K562 (cell line): ENCODE data around the gene MAD1L1. TPM values are rescaled to one million over a fixed set of nuclear protein-coding genes. Genes with fewer than 3 reads are reported as not detected.
A peak's percentile ranks its signal among the peaks of the same experiment; 100 is the strongest.

Experiments used
- ATAC-seq: fragments of 200-7000 bp; cut with Tn5 transposase; 3 replicates; pipeline ENCODE4 v1.9.1; 2020; ENCODE audit warnings: moderate library complexity
- BruUV-seq: library from RNA; stranded (reverse); fragments of 400-500 nt; replicated peaks from 2 replicates; lab custom pipeline; 2021; lab: Mats Ljungman, UMichigan
- CTCF ChIA-PET: fragments of 300-600 bp; formaldehyde crosslinking; extraction: SDS; loops from one replicate; lab custom pipeline; 2021; ENCODE audit warnings: low intra/inter-chr PET ratio; lab: Yijun Ruan, JAX
- POLR2A ChIA-PET: fragments of 300-600, 350-650 bp; sonication (Branson Sonifier 250); formaldehyde crosslinking; extraction: SDS; loops from one replicate; lab custom pipeline; 2021; ENCODE audit warnings: antibody characterized with exemption, inconsistent platforms; lab: Yijun Ruan, JAX
- DNase-seq, 4 experiments: peaks; one replicate each; pipeline versions ENCODE4 v3.0.0 to v3.0.0-alpha.2; 2011 to 2018; ENCODE audit warnings: low spot score in 3 of 4, mixed read lengths in 3 of 4; ENCODE audit errors: extremely low read depth in 1 of 4
- FAIRE-seq: peaks from 2 replicates; lab custom pipeline; 2011; peaks lifted over from hg19 to GRCh38; lab: Jason Lieb, UNC
- H2AFZ ChIP-seq: 2 replicates; pipeline ENCODE4 v1.6.0; 2011; ENCODE audit warnings: low read depth, low read length, control low read depth, inconsistent platforms
- H3K27ac ChIP-seq: fragments of 200-600 bp; 3 replicates; pipeline ENCODE4 v1.8.0; 2011; ENCODE audit warnings: low read depth, mild to moderate bottlenecking, control low read depth, inconsistent platforms, low read length, moderate library complexity, mixed read lengths; ENCODE audit errors: extremely low read depth
- H3K27me3 ChIP-seq, 2 experiments: fragments of 300-600 bp in 1 of 2; 2 replicates in 1 of 2; 3 replicates in 1 of 2; pipeline versions ENCODE4 v1.6.0 to v1.8.0; 2011; ENCODE audit warnings: inconsistent platforms in 2 of 2, low read length in 2 of 2, mild to moderate bottlenecking in 1 of 2, mixed read lengths in 1 of 2, moderate library complexity in 1 of 2; ENCODE audit not compliant: control insufficient read depth in 2 of 2, insufficient read depth in 2 of 2
- H3K36me3 ChIP-seq: fragments of 300-600 bp; 3 replicates; pipeline ENCODE4 v1.8.0; 2011; ENCODE audit warnings: mild to moderate bottlenecking, low read length, inconsistent platforms; ENCODE audit not compliant: control insufficient read depth, insufficient read depth
- H3K4me1 ChIP-seq, 2 experiments: fragments of 200-600 bp in 1 of 2; replicated peaks in 1 of 2; 2 replicates in 1 of 2; 3 replicates in 1 of 2; pipeline versions ENCODE4 v1.5.1 to v1.8.0; 2011; ENCODE audit warnings: inconsistent platforms in 2 of 2, low read length in 2 of 2, mild to moderate bottlenecking in 1 of 2, mixed read lengths in 1 of 2, moderate library complexity in 1 of 2; ENCODE audit not compliant: control insufficient read depth in 2 of 2, insufficient read depth in 2 of 2
- H3K4me2 ChIP-seq: 2 replicates; pipeline ENCODE4 v1.6.1; 2011; ENCODE audit warnings: low read length, control low read depth, inconsistent platforms, mixed read lengths; ENCODE audit not compliant: insufficient read depth
- H3K4me3 ChIP-seq: fragments of 200-600 bp; sonication (generic), shearing (Covaris generic); 2 replicates; pipeline ENCODE4 v1.5.1; 2016; ENCODE audit warnings: control low read depth, inconsistent platforms
- H3K79me2 ChIP-seq: fragments of 200-600 bp; 3 replicates; pipeline ENCODE4 v1.8.0; 2011; ENCODE audit warnings: low read length, inconsistent platforms; ENCODE audit not compliant: control insufficient read depth, insufficient read depth
- H3K9ac ChIP-seq, 2 experiments: 2 replicates each; pipeline versions ENCODE4 v1.6.0 to v1.6.1; 2011; ENCODE audit warnings: low read depth in 2 of 2, low read length in 2 of 2, control low read depth in 1 of 2, inconsistent platforms in 1 of 2, mild to moderate bottlenecking in 1 of 2, mixed read lengths in 1 of 2; ENCODE audit not compliant: insufficient read depth in 1 of 2
- H3K9me1 ChIP-seq: one replicate; pipeline ENCODE4 v1.6.0; 2011; ENCODE audit warnings: inconsistent platforms, mild to moderate bottlenecking, low read length, moderate library complexity; ENCODE audit not compliant: control insufficient read depth, insufficient read depth
- H3K9me3 ChIP-seq: replicated peaks from 2 replicates; pipeline ENCODE4 v1.5.1; 2011; ENCODE audit warnings: low read depth, low read length, inconsistent platforms; ENCODE audit not compliant: control insufficient read depth, insufficient read depth
- H4K20me1 ChIP-seq: replicated peaks from 2 replicates; pipeline ENCODE4 v1.6.1; 2011; ENCODE audit warnings: low read length, inconsistent platforms, mixed read lengths; ENCODE audit not compliant: control insufficient read depth, insufficient read depth
- ARHGAP35 ChIP-seq: fragments of 450-650 bp; IDR thresholded peaks from 2 replicates; pipeline ENCODE4 v1.6.1; 2018; ENCODE audit not compliant: partially characterized antibody
- CHD4 ChIP-seq: fragments of 200-600 bp; sonication (generic); IDR thresholded peaks from 3 replicates; pipeline ENCODE4 v1.6.1; 2012; ENCODE audit warnings: low read depth, mild to moderate bottlenecking, mixed read lengths, low read length, inconsistent platforms; ENCODE audit not compliant: insufficient read depth, insufficient replicate concordance, poor library complexity, severe bottlenecking
- CTBP1 ChIP-seq: fragments of 450-650 bp; IDR thresholded peaks from 2 replicates; pipeline ENCODE4 v1.6.1; 2016; ENCODE audit warnings: borderline replicate concordance
- PCBP1 ChIP-seq: fragments of 200-400 bp; formaldehyde crosslinking; IDR thresholded peaks from 2 replicates; pipeline ENCODE4 v1.6.1; 2018; ENCODE audit warnings: mild to moderate bottlenecking, low read depth, low read length; ENCODE audit not compliant: poor library complexity, severe bottlenecking
- SAFB ChIP-seq: fragments of 200-400 bp; formaldehyde crosslinking; IDR thresholded peaks from 2 replicates; pipeline ENCODE4 v1.6.1; 2017; ENCODE audit warnings: low read depth, low read length, borderline replicate concordance
- ZBTB2 ChIP-seq: fragments of 450-650 bp; IDR thresholded peaks from 2 replicates; pipeline ENCODE4 v1.6.1; 2016; ENCODE audit warnings: antibody characterized with exemption
- ZBTB7A ChIP-seq: IDR thresholded peaks from 2 replicates; pipeline ENCODE4 v1.6.1; 2011; ENCODE audit warnings: low read depth, mild to moderate bottlenecking, low read length, moderate library complexity, borderline replicate concordance; ENCODE audit not compliant: control insufficient read depth
- WGBS: fragments of 100-300 bp; shearing (Covaris generic); methylation state at CpG from one replicate; pipeline ENCODE4 v1.1.6; 2016; ENCODE audit warnings: low coverage, mixed read lengths; ENCODE audit not compliant: insufficient coverage; ENCODE audit errors: missing lambda C conversion rate; 5-methylcytosine and 5-hydroxymethylcytosine counted together
- in situ Hi-C: fragments of 300-500 bp; cut with MboI; formaldehyde crosslinking; loops from 4 replicates; pipeline ENCODE4 v1.15.0; 2018; ENCODE audit warnings: inconsistent platforms, mixed read lengths
- intact Hi-C: fragments of 100-400 bp; cut with micrococcal nuclease; formaldehyde crosslinking; loops from 2 replicates; pipeline ENCODE4 v1.14.2; 2022
- polyA plus RNA-seq, 8 experiments: library from polyadenylated mRNA; depleted of rRNA in 4 of 8; stranded (reverse) in 5 of 8; unstranded in 3 of 8; fragments of >200 nt; fragmentation: Nextera tagmentation in 2 of 8; fragmentation: Illumina TruSeq in 1 of 8; extraction: Ambion mirVana in 2 of 8; extraction: Trizol in 1 of 8; gene quantifications; 2 replicates each; pipeline versions ENCODE4 v1.2.1 to v1.2.3, GENCODE V29; 2011 to 2014; ENCODE audit warnings: inconsistent platforms in 1 of 8, missing spikeins in 1 of 8
- total RNA-seq, 7 experiments: library from RNA; depleted of rRNA in 6 of 7; stranded (reverse); fragments of >200 nt in 6 of 7; fragmentation: Illumina TruSeq in 2 of 7; extraction: Trizol in 2 of 7; gene quantifications; 2 replicates each; pipeline versions ENCODE4 v1.2.1 to v1.2.3, GENCODE V29; 2011 to 2021; ENCODE audit warnings: low replicate concordance in 1 of 7
- TF ChIP-seq, protein P1 (sequence below): sonication (generic); formaldehyde crosslinking; IDR thresholded peaks from 2 replicates; pipeline ENCODE4 v1.8.1; 2023; ENCODE audit warnings: mild to moderate bottlenecking, missing genetic modification reagents

Gene MAD1L1
- total and polyA plus RNA-seq, 9 of the 15 experiments (the other 6 are each of a cell fraction or from before 2014, with no cell fraction given), result 1.7 to 89.7 (median 18.0) TPM

- Histone ChIP-seq H3K4me1 (peaks cover 7 to 31% of the 10 kb centered on the region in 2 experiments; a peak in 4 of 5 replicates), H3K4me3 (no peak overlapping the region), H3K9me3 (no peaks in the 10 kb centered on the region), H4K20me1 (peaks cover 28% of the 10 kb centered on the region), H3K27me3 (no peaks in the 10 kb centered on the region), H2AFZ (no peak overlapping the region), H3K36me3 (peaks cover 14% of the 10 kb centered on the region; the same call in 1 of the 3 replicates), H3K27ac (no peak overlapping the region), H3K4me2 (no peak overlapping the region), H3K9me1 (peaks cover 4% of the 10 kb centered on the region), H3K79me2 (no peaks in the 10 kb centered on the region), H3K9ac (no peak overlapping the region)
- no peak for ATAC-seq
- no TSS peak for BruUV-seq
- POLR2A ChIA-PET, result interaction anchor here (0.6 kb wide), 2 partner anchors 25 to 480 kb away, joined by 3 to 4 read pairs; no protein-coding TSS in a partner anchor
- DNase-seq, result no peak
- intact Hi-C loops, result no loop called here
- FAIRE-seq, result no peak
- CTCF ChIA-PET, result no interaction called here
- in situ Hi-C loops, result no loop called here
- no peak for TF ChIP-seq CHD4
- WGBS, result 94% methylated on average over 24 of the region's 25 CpGs
These were observed 66.0 kb downstream of the MAD1L1 start for GRCh38 chr7:2166625-2167280.

DNA sequence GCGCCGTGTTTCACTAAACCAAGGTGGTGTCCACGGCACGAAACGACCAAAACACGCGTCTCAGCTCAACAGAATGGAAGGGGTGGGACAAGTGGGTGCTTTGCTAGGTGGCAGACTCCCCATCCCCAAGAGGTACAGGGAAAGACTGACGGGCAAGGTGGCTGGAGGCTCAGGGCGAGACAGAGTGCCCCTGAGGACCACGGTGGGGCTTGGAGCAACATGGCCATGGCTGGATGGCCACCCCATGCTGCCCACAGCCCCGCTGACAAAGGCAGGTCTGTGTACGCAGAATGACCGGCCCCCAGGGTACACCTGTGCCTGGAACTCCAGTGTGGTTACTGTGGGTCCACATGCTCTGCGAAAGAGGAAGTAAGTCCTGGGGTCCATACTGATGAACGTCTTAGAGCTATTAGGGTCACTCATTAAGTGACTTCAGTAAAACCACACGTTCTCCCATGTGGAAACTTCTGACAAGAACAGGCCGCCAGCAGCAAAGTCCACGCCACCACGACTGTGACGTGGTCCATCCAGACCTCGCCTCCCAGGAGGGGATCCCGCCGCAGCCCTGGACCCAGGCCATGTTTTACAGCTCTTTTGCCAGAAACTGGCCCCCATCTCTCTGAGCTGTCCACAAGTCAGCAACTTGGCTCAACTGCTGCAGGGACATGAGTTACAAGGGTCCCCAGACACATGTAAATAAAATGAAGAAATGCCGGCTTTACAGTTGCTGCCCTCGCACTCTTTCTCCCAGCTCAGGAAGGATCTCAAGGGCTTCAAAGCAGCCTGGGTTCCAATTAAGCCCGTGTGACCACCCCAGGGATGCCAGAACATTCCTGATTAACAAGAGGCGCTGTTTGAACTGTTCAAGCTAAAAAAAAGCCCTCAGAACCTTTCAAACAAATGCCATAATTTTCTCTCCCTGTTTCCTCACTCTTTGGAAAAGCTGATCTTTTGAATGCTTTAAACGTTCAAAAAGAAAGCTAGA lies 66.8 kb downstream of the MAD1L1 start:
- no peak overlapping the region; a peak in 1 of 4 replicates for H3K9ac ChIP-seq
- POLR2A ChIA-PET, result interaction anchor here (0.6 kb wide), 2 partner anchors 24 to 480 kb away, joined by 3 to 4 read pairs; no protein-coding TSS in a partner anchor
- in situ Hi-C loops, result no loop called here
- TF ChIP-seq, protein P1, sequence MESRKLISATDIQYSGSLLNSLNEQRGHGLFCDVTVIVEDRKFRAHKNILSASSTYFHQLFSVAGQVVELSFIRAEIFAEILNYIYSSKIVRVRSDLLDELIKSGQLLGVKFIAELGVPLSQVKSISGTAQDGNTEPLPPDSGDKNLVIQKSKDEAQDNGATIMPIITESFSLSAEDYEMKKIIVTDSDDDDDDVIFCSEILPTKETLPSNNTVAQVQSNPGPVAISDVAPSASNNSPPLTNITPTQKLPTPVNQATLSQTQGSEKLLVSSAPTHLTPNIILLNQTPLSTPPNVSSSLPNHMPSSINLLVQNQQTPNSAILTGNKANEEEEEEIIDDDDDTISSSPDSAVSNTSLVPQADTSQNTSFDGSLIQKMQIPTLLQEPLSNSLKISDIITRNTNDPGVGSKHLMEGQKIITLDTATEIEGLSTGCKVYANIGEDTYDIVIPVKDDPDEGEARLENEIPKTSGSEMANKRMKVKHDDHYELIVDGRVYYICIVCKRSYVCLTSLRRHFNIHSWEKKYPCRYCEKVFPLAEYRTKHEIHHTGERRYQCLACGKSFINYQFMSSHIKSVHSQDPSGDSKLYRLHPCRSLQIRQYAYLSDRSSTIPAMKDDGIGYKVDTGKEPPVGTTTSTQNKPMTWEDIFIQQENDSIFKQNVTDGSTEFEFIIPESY (CRISPR knock-in tag), result peak; percentile 58
- TF ChIP-seq ZBTB2 (no peak), ARHGAP35 (no peak), SAFB (no peak), ZBTB7A (no peak), PCBP1 (no peak), CTBP1 (peak; percentile 8; the same call in 1 of the 2 replicates)

More for the DNA sequence above, 66.8 kb downstream of the MAD1L1 start:
- Histone ChIP-seq H3K27me3 (no peaks in the 10 kb centered on the region), H3K9me3 (no peaks in the 10 kb centered on the region), H3K36me3 (peaks cover 14% of the 10 kb centered on the region; the same call in 1 of the 3 replicates), H2AFZ (no peak overlapping the region), H3K9me1 (peaks cover 4% of the 10 kb centered on the region), H3K27ac (no peak overlapping the region), H3K79me2 (no peaks in the 10 kb centered on the region), H4K20me1 (peaks cover 23% of the 10 kb centered on the region), H3K4me3 (no peak overlapping the region), H3K4me1 (peaks cover 7 to 37% of the 10 kb centered on the region in 2 experiments; a peak in 4 of 5 replicates), H3K4me2 (no peak overlapping the region)
- FAIRE-seq (no peak), DNase-seq (no peak), ATAC-seq (peak; percentile 34; the same call in 2 of the 3 replicates)
- BruUV-seq, result no TSS peak
- CTCF ChIA-PET, result no interaction called here
- 79% methylated on average over 28 of the region's 28 CpGs for WGBS
- intact Hi-C loops, result no loop called here
